H1 (cell line): Measurements from ENCODE around the gene MROH2B. TPM values are rescaled to one million over a fixed set of nuclear protein-coding genes. Genes with fewer than 3 reads are reported as not detected.

Experiments used
- CTCF ChIA-PET: fragments of 300-600 bp; sonication (Branson Sonifier 250); formaldehyde crosslinking; loops from one replicate; lab custom pipeline; 2021; ENCODE audit not compliant: partially characterized antibody; lab: Charles Lee
- POLR2A ChIA-PET: fragments of 300-600 bp; sonication (Branson Sonifier 250); formaldehyde crosslinking; loops from one replicate; lab custom pipeline; 2021; ENCODE audit warnings: inconsistent platforms; ENCODE audit not compliant: partially characterized antibody; lab: Charles Lee
- DNase-seq, 2 experiments: peaks; one replicate each; pipeline versions ENCODE4 v3.0.0 to v3.0.0-alpha.2; 2010 to 2022; ENCODE audit warnings: low spot score in 2 of 2, low read depth in 1 of 2, mixed read lengths in 1 of 2
- FAIRE-seq: peaks from 2 replicates; lab custom pipeline; 2011; peaks lifted over from hg19 to GRCh38; lab: Jason Lieb, UNC
- H2AFZ ChIP-seq: 2 replicates; pipeline ENCODE4 v1.8.1; 2012; ENCODE audit warnings: low read length, inconsistent platforms
- H2AK5ac ChIP-seq: 2 replicates; pipeline ENCODE4 v1.6.1; 2013; ENCODE audit warnings: low read depth, low read length
- H2BK120ac ChIP-seq: replicated peaks from 2 replicates; pipeline ENCODE3; 2013; ENCODE audit warnings: low read depth, low read length, inconsistent platforms
- H2BK12ac ChIP-seq: 2 replicates; pipeline ENCODE4 v1.6.1; 2013; ENCODE audit warnings: low read depth, low read length
- H2BK15ac ChIP-seq: 2 replicates; pipeline ENCODE4 v1.6.1; 2013; ENCODE audit warnings: low read length
- H2BK20ac ChIP-seq: 2 replicates; pipeline ENCODE4 v1.6.1; 2013; ENCODE audit warnings: low read length
- H2BK5ac ChIP-seq: 2 replicates; pipeline ENCODE4 v1.6.1; 2013; ENCODE audit warnings: low read depth, low read length
- H3K14ac ChIP-seq: 2 replicates; pipeline ENCODE4 v1.6.1; 2013; ENCODE audit warnings: inconsistent platforms; ENCODE audit not compliant: insufficient read length
- H3K18ac ChIP-seq: 2 replicates; pipeline ENCODE4 v1.6.1; 2013; ENCODE audit warnings: low read length; ENCODE audit errors: extremely low read depth
- H3K23ac ChIP-seq: 2 replicates; pipeline ENCODE4 v1.6.1; 2013; ENCODE audit warnings: inconsistent platforms; ENCODE audit not compliant: insufficient read length
- H3K23me2 ChIP-seq: 2 replicates; pipeline ENCODE4 v1.6.1; 2013; ENCODE audit warnings: low read depth, low read length
- H3K27ac ChIP-seq: 2 replicates; pipeline ENCODE4 v1.6.1; 2011; ENCODE audit warnings: low read depth, low read length, inconsistent platforms
- H3K27me3 ChIP-seq, 4 experiments: replicated peaks in 1 of 4; 1 replicate in 1 of 4; 2 replicates in 3 of 4; pipeline versions ENCODE4 v1.6.1 to v1.8.1; 2011 to 2013; ENCODE audit warnings: low read length in 3 of 4, mild to moderate bottlenecking in 3 of 4, inconsistent platforms in 2 of 4, mixed read lengths in 2 of 4, moderate library complexity in 1 of 4; ENCODE audit not compliant: control insufficient read depth in 3 of 4, insufficient read depth in 3 of 4; ENCODE audit errors: extremely low read depth in 1 of 4
- H3K36me3 ChIP-seq, 4 experiments: 2 replicates each; pipeline versions ENCODE4 v1.6.1 to v1.8.1; 2011 to 2013; ENCODE audit warnings: mild to moderate bottlenecking in 4 of 4, low read length in 3 of 4, moderate library complexity in 2 of 4, control low read depth in 1 of 4, inconsistent platforms in 1 of 4; ENCODE audit not compliant: insufficient read depth in 4 of 4, control insufficient read depth in 2 of 4
- H3K4ac ChIP-seq: replicated peaks from 2 replicates; pipeline ENCODE3; 2013; ENCODE audit warnings: low read length, low read depth, mixed read lengths, inconsistent platforms; ENCODE audit not compliant: insufficient read length
- H3K4me1 ChIP-seq, 4 experiments: replicated peaks in 1 of 4; 1 replicate in 1 of 4; 2 replicates in 3 of 4; pipeline versions ENCODE4 v1.6.1 to v1.8.1; 2011 to 2013; ENCODE audit warnings: low read length in 3 of 4, inconsistent platforms in 2 of 4, mixed read lengths in 1 of 4; ENCODE audit not compliant: insufficient read depth in 4 of 4, control insufficient read depth in 3 of 4
- H3K4me2 ChIP-seq, 2 experiments: 2 replicates each; pipeline versions ENCODE4 v1.6.1 to v1.8.1; 2011 to 2013; ENCODE audit warnings: low read depth in 2 of 2, low read length in 2 of 2, control low read depth in 1 of 2, inconsistent platforms in 1 of 2, mild to moderate bottlenecking in 1 of 2; ENCODE audit not compliant: insufficient read depth in 1 of 2
- H3K4me3 ChIP-seq, 4 experiments: fragments of 200-600, 300-600 bp in 1 of 4; sonication (generic), shearing (Covaris generic), sonication (Bioruptor Twin) in 1 of 4; 2 replicates each; pipeline versions ENCODE4 v1.5.1 to v1.8.1; 2011 to 2016; ENCODE audit warnings: low read length in 4 of 4, low read depth in 3 of 4, control low read depth in 2 of 4, inconsistent platforms in 2 of 4, mild to moderate bottlenecking in 2 of 4, mixed read lengths in 1 of 4, moderate library complexity in 1 of 4; ENCODE audit not compliant: insufficient read depth in 2 of 4; ENCODE audit errors: extremely low read depth in 1 of 4
- H3K56ac ChIP-seq: replicated peaks from 2 replicates; pipeline ENCODE3; 2013; ENCODE audit warnings: low read depth, mild to moderate bottlenecking, mixed read lengths, low read length, inconsistent platforms; ENCODE audit not compliant: insufficient read length
- H3K79me1 ChIP-seq: 2 replicates; pipeline ENCODE4 v1.6.1; 2013; ENCODE audit warnings: low read depth, low read length, control low read depth
- H3K79me2 ChIP-seq, 2 experiments: 2 replicates each; pipeline versions ENCODE4 v1.6.1 to v1.8.1; 2012 to 2013; ENCODE audit warnings: low read length in 2 of 2, mild to moderate bottlenecking in 2 of 2, inconsistent platforms in 1 of 2; ENCODE audit not compliant: insufficient read depth in 2 of 2, control insufficient read depth in 1 of 2
- H3K9ac ChIP-seq, 4 experiments: replicated peaks in 1 of 4; 1 replicate in 1 of 4; 2 replicates in 3 of 4; pipeline versions ENCODE4 v1.6.1 to v1.8.1; 2011 to 2013; ENCODE audit warnings: low read depth in 3 of 4, low read length in 3 of 4, control low read depth in 2 of 4, mild to moderate bottlenecking in 2 of 4, moderate library complexity in 2 of 4, inconsistent platforms in 1 of 4; ENCODE audit errors: extremely low read depth in 1 of 4
- H3K9me3 ChIP-seq, 2 experiments: 2 replicates each; pipeline versions ENCODE4 v1.6.1 to v1.8.1; 2012 to 2013; ENCODE audit warnings: mild to moderate bottlenecking in 2 of 2, moderate library complexity in 2 of 2, control low read depth in 1 of 2, inconsistent platforms in 1 of 2, low read depth in 1 of 2, low read length in 1 of 2, mixed read lengths in 1 of 2; ENCODE audit not compliant: insufficient read depth in 2 of 2
- H4K20me1 ChIP-seq, 2 experiments: replicated peaks in 1 of 2; 2 replicates each; pipeline versions ENCODE3 to v1.8.1; 2011 to 2013; ENCODE audit warnings: inconsistent platforms in 2 of 2, low read length in 2 of 2, mild to moderate bottlenecking in 1 of 2; ENCODE audit not compliant: insufficient read depth in 2 of 2, control insufficient read depth in 1 of 2
- H4K5ac ChIP-seq: 2 replicates; pipeline ENCODE4 v1.6.1; 2013; ENCODE audit warnings: low read length, low read depth, mixed read lengths, inconsistent platforms; ENCODE audit not compliant: insufficient read length
- H4K8ac ChIP-seq: 2 replicates; pipeline ENCODE4 v1.8.0; 2013; ENCODE audit warnings: mild to moderate bottlenecking, moderate library complexity, low read length, inconsistent platforms; ENCODE audit not compliant: insufficient read depth; ENCODE audit errors: extremely low read depth
- H4K91ac ChIP-seq: replicated peaks from 2 replicates; pipeline ENCODE3; 2013; ENCODE audit warnings: low read length, mixed read lengths, inconsistent platforms; ENCODE audit not compliant: insufficient read length
- ATF2 ChIP-seq: IDR thresholded peaks from 2 replicates; pipeline ENCODE4 v1.6.1; 2012; ENCODE audit warnings: low read length, inconsistent platforms
- POLR2A ChIP-seq, 2 experiments: IDR thresholded peaks; 1 replicate in 1 of 2; 2 replicates in 1 of 2; pipeline ENCODE4 v1.6.1; 2011; ENCODE audit warnings: low read depth in 2 of 2, low read length in 2 of 2, mild to moderate bottlenecking in 2 of 2; ENCODE audit errors: control extremely low read depth in 1 of 2
- POU5F1 ChIP-seq: IDR thresholded peaks from 2 replicates; pipeline ENCODE4 v1.6.1; 2011; ENCODE audit warnings: low read depth, mild to moderate bottlenecking, low read length, moderate library complexity
- USF2 ChIP-seq: IDR thresholded peaks from 2 replicates; pipeline ENCODE4 v1.6.1; 2011; ENCODE audit warnings: low read length, improper control_type of control experiment
- polyA plus RNA-seq, 7 experiments: library from polyadenylated mRNA; depleted of rRNA in 3 of 7; stranded (reverse) in 5 of 7; unstranded in 2 of 7; fragments of >200 nt in 5 of 7; fragments of 200-250 nt in 2 of 7; gene quantifications; 1 replicate in 5 of 7; 2 replicates in 1 of 7; 4 replicates in 1 of 7; pipeline versions ENCODE4 v1.2.1 to v1.2.3, GENCODE V29; 2011 to 2013; ENCODE audit warnings: missing spikeins in 2 of 7, mixed read lengths in 2 of 7
- total RNA-seq: library from RNA; stranded (reverse); fragmentation: NEBNext Ultra II Directional; extraction: Animal tissue kit (Norgen Biotek cat#: 25700); gene quantifications from 2 replicates; pipeline ENCODE4 v1.2.1, GENCODE V29; 2021

MROH2B gene
- total and polyA plus RNA-seq, 2 of the 8 experiments (the other 6 are each of a cell fraction or from before 2014, with no cell fraction given): not detected

DNA sequence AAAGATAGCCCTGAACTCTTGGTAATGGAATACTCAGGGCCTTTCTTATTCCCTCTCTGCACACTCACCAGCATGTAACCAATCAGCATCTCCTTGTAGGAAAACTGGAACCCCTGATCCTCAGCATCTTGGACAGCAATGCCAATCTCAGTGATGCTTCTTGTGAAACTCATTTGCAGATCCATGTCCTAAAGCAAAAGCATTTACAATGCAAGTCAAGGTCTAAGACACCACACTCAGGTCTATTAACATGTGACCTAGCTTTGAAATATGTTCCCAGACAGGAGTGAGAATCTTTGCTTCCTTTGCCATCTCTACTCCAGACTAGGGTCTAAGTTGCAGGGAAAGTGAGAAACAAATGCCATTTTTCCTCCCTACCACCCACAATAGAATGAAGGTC is 38.2 kb downstream of the MROH2B start:
- no peaks in the 10 kb centered on the region for H3K27me3 ChIP-seq
- H3K79me1 ChIP-seq: no peaks in the 10 kb centered on the region

More for the DNA sequence above, 38.2 kb downstream of the MROH2B start:
- Histone ChIP-seq H3K4me1 (no peaks in the 10 kb centered on the region), H3K23me2 (no peaks in the 10 kb centered on the region), H3K4me2 (no peak overlapping the region), H2BK12ac (no peak overlapping the region), H3K36me3 (no peaks in the 10 kb centered on the region), H3K56ac (no peak overlapping the region), H2BK15ac (no peak overlapping the region), H3K27ac (no peak overlapping the region), H4K5ac (no peak overlapping the region), H3K18ac (no peak overlapping the region), H3K4ac (no peak overlapping the region), H2BK20ac (no peak overlapping the region), H3K23ac (no peak overlapping the region), H2AFZ (no peak overlapping the region), H3K4me3 (no peak overlapping the region), H3K79me2 (no peaks in the 10 kb centered on the region), H2AK5ac (no peak overlapping the region), H2BK120ac (no peak overlapping the region), H3K14ac (no peak overlapping the region), H2BK5ac (no peak overlapping the region), H4K8ac (no peak overlapping the region), H4K20me1 (no peaks in the 10 kb centered on the region), H4K91ac (no peak overlapping the region), H3K9ac (no peak overlapping the region), H3K9me3 (no peaks in the 10 kb centered on the region)
- no peak for DNase-seq
- CTCF ChIA-PET: interaction anchor here (0.9 kb wide), 1 partner anchor 86 kb away, joined by 3 read pairs; no protein-coding TSS in a partner anchor
- POLR2A ChIA-PET: no interaction called here
- no peak for TF ChIP-seq POLR2A (IDR thresholded peaks at IDR 0.05; ENCODE audit: control extremely low read depth in 1 of 2, low read depth in 2 of 2, low read length in 2 of 2)
- no peak for TF ChIP-seq ATF2
- TF ChIP-seq POU5F1: no peak
- TF ChIP-seq USF2: no peak
- FAIRE-seq: no peak
